NAMALWA (cell line): ENCODE data around the gene PITPNM3.

Source experiments
- DNase-seq: peaks from one replicate; pipeline ENCODE4 v3.0.0-alpha.2; 2015; ENCODE audit warnings: low spot score

The PITPNM3 gene

DNA sequence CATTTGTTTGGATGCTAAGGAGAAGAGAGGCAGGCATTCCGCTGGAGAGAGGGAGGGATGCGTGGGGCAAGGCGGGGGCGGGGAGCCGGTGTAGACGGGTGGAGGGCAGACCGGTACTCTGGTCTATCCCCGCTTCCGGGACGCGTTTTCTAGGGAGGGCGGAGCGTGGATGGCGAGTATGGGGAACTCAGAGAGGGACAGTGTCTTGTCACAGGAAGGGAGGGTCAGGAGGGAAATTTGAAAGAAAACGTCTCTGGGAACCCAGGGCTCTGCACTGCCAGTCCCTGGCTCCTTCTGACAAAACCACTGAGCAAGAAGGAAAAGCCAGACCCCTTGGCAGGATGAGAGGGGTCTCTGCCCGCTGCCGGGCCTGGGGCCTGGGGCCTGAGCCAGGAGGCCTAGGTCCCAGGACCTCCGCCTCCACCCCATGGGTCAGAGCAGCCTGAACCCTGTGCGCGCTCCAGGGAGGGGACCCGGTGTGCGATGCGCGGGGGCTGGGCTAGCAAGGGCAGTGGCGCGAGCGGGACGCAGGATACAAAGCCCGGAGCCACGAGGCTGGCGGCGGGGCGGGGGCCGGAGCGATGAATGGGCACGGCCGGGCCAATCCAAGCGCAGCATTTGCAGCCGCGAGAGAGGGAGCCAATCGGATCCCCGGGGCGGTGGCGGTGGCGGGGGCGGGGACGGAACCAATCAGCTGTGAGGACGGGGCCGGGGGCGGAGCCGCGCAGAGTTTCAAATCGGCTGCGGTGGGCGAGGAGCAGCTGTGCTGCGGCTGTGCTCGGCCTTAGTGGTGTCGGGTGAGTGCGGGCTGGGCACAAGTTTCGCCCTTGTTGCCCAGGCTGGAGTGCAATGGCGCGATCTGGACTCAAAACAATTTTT, 112.4 kb downstream of the PITPNM3 start, which contains the start of gene PIMREG:
PIMREG (plus strand) TSS at position 764 of the 879 bp plus-strand sequence. CDS start 656 bp downstream, outside the sequence.
- DNase-seq = no peak

DNA sequence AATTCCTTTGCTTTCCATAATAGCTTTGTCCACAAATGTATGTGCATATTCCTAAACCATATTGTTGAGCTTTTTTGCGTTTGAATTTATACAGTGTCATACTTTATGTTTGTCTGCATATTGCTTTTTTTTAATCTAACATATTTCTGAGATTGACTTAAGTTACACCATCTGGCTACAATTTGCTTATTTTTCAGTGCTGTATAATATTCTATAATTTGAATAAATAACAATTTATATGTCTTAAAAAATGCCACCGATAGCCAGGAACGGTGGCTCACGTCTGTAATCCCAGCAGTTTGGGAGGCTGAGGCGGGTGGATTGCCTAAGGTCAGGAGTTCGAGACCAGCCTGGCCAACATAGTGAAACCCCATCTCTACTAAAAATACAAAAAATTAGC, 113.6 kb downstream of the PITPNM3 start:
- no peak for DNase-seq

DNA sequence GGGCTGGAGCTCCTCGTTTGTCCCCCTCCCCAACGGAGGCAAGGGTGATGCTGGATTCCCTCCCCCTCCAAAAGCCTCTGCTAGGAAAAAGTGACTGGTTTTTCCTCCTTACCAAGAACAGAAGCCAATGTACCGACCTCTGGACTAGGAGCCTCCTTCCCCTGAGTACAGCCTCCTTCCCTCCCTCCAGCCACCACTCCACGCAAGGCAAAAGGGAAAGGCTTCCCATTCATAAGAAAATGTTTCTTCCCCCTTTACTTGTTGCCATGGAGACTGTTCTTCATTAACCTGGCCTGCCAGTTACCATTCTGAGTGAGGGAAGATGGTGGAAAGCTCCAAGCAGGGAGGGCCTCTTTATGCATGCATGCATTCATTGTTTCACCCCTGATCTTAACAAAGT, 116.4 kb downstream of the PITPNM3 start:
- DNase-seq = no peak

GRCh38 chr17:6437956-6438355, 118.4 kb downstream of the PITPNM3 start:
- no peak for DNase-seq

DNA sequence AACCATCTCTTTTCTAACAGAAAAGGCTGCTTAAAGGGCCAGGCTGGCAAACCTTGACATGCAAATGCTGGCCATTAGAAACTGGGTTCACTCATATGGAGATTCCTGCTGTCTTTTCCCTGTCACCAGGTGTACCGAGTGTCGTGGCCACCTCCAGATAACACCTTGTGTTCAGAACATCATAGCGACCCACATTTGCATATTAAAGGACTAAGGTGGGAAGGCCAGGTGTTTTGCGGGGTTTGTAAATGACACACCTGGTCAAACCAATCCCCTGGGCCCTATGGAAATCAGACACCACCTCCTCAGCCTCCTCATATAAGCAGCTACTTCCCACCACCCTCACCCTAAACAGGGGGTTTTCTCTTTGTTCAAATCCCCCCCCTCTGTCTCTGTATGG, 118.9 kb downstream of the PITPNM3 start:
- DNase-seq = no peak

DNA sequence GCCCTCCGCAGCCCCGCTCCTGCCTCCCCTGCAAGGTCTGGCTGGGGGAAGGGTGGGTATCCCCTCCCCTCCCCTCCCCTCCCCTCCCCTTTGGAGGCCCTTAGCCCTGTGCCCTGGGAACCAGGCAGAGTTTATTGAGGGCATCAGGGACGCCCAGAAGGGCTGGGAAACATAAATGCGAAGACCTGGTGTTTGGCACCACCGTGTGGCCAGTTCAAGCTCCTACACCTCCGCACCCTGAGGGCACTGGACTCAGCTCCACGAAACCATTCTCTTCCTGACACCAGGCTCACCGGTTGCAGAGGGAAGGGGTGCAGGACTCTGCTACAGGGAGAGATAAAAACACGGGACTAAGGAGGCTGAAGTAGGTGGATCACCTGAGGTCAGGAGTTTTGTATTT, 120.4 kb downstream of the PITPNM3 start:
- peak; percentile 47 for DNase-seq

GRCh38 chr17:6435051-6435450, 121.3 kb downstream of the PITPNM3 start, which contains the start of gene AIPL1:
Gene AIPL1, minus strand, starts transcription at chr17:6435121. Its CDS starts 17 bp downstream, at chr17:6435104.
- no peak for DNase-seq

DNA sequence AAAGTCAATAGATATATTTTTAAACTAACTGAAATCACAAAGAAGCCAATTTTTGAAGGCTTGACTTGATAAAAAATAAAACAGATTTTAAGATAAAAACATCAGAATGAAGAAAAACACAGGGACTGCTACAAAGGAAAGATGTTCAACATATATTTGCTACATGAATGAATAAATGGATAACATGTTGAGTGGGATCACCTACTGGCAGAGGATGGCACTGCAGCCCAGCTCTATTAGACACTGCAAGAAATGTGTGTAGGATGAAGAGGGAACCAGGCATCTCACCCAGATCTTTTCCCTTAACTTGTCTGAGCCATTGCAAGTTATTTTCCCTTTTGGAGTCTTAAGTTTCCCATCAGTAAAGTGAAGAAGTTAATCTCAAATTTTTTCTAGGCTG, 125.6 kb downstream of the PITPNM3 start:
- no peak for DNase-seq

GRCh38 chr17:6429266-6429665, 127.1 kb downstream of the PITPNM3 start:
- DNase-seq = no peak

DNA sequence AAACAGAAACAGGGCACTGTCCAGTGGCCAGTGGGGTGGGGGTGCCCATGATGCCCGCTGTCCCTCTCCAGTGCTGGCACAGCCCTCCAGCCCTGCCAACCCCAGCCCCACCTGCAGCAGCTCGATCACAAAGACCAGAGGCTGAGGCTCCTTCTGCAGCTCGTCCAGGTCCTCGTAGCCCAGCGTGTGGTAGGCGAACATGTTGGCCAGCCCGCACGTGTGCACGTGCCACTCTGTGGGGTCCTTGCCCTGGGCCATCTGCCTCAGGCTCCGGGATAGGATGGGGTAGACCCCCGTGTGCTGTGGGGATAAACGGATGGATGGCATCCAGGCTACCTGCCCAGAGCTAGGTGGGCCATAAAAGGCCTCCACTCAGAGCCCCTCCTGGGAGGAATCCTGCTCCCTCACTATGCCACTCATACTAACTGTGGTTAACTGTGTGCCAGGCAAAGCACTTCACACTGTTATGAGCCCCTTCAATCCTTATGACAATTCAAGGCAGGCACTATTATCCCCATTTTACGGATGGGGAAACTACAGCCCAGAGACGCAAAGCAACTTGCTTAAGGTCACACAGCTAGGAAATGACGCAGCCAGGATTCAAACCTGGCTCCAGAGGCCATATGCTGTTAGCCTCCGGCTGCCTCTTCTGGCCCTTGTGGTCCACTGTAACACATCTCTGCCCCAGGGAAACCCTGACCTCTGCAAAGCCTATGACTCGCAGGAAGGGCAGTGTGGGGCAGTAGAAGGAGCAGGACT, 128.0 kb downstream of the PITPNM3 start:
- no peak for DNase-seq

GRCh38 chr17:6427279-6427781, 129.0 kb downstream of the PITPNM3 start:
- DNase-seq = peak; percentile 5

DNA sequence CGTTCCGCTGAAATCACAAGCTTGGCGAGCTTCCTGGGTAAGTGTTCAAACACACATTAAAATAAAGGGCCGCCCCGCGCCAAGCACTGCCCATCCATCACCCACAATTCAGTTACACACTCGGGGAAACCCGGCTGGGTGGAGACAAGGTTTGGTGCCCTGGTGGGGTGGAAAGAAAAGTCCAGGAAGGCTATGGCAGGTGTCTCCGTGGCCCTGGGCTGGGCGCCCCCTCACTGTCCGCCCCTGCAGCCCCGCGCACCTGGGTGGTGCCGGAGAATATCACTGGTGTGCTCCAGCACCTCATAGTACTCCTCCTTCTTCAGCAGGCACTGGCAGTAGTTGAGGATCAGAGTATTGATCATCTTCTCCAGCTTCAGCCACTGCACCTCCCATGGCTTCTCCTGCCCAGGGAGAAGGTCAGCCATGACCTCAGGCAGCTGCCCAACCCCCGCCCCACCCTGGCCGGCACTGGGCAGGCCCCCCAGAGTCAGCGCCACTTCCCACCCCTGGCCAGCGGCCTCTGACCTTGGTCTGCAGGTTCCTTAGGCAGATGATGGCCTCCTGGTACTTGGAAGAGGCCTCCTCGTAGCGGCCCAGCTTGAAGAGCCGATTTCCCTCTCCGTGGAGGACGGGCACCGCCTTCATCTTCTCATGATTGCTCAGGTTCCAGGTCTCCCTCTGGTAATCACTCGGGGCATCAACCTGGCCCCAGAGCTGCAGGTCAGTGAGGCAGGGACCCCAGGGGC, 129.8 kb downstream of the PITPNM3 start:
- DNase-seq = no peak

- no peak for DNase-seq
Observed at GRCh38 chr17:6425407-6425806, 130.9 kb downstream of the PITPNM3 start.

DNA sequence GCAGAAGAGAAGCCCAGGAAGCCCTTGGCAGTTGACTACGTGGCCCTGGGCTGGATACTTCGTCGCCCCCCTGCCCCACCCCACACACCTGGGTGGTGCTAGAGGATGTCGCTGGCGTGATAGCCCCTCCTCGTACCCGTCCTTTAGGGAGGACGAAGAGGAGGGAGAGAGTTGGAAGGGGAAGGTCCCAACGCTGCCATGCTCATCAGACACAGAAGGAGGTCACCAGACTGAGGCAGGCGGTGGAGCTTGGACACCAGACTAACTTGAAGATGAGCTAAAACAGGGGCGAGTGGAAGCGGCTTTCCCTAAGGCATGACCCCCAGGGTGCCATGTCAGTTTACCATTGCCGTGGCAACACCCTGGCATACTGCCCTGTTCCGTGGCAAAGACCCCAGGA, 132.4 kb downstream of the PITPNM3 start:
- DNase-seq = no peak

GRCh38 chr17:6422654-6423241, 133.6 kb downstream of the PITPNM3 start:
- no peak for DNase-seq

GRCh38 chr17:6421700-6422604, 134.4 kb downstream of the PITPNM3 start:
- peak; percentile 55 for DNase-seq

DNA sequence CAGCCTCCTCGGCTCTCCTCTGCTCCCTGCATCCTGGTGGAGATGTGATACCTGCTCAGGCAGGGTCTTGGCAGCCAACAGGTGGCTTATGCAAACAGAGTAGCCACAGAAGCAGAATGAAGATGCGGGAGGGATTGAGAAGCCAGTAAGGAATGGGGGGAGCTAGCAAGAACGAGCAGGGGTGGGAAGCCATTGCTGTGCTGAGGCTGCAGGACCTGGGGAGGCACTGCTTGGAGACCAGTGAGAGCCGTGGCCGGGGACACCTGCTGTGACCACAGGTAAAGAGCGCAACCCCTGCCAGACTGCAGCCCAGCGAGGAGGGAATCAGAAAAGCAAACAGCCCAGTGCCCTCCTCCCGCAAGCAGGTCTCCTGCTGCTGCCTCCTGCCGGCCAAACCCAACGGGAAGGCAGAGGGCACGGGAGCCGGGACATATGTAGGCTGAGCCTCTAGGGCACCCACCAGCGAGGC, 136.1 kb downstream of the PITPNM3 start:
- DNase-seq = no peak

- no peak for DNase-seq
Observed at GRCh38 chr17:6415616-6416015, 140.7 kb downstream of the PITPNM3 start.

GRCh38 chr17:6413065-6413464, 143.3 kb downstream of the PITPNM3 start:
- peak; percentile 57 for DNase-seq

- no peak for DNase-seq
Observed at GRCh38 chr17:6408735-6409134, 147.6 kb downstream of the PITPNM3 start.
